Nephron progenitor cell (in vitro differentiated cells): Measurements from ENCODE around the gene GLIS1.

Experiments
- DNase-seq: peaks from one replicate; pipeline ENCODE4 v3.0.0; 2021
- H3K27ac Mint-ChIP-seq: 2 replicates; pipeline ENCODE4 v1.8.0; 2021; ENCODE audit warnings: mild to moderate bottlenecking, moderate library complexity, mixed read lengths
- H3K27me3 Mint-ChIP-seq: 2 replicates; pipeline ENCODE4 v1.8.0; 2021; ENCODE audit warnings: mild to moderate bottlenecking, low read depth, mixed read lengths; ENCODE audit not compliant: poor library complexity
- H3K36me3 Mint-ChIP-seq: 2 replicates; pipeline ENCODE4 v1.8.0; 2021; ENCODE audit warnings: low read depth, mixed read lengths
- H3K4me1 Mint-ChIP-seq: 2 replicates; pipeline ENCODE4 v1.8.0; 2021; ENCODE audit warnings: mixed read lengths
- H3K4me3 Mint-ChIP-seq: 2 replicates; pipeline ENCODE4 v1.8.0; 2021; ENCODE audit warnings: mild to moderate bottlenecking, moderate library complexity, mixed read lengths
- H3K9me3 Mint-ChIP-seq: 2 replicates; pipeline ENCODE4 v1.8.0; 2021; ENCODE audit warnings: mild to moderate bottlenecking, moderate library complexity, mixed read lengths
- TF ChIP-seq, protein P1 (sequence below): fragments of 200-600 bp; sonication (generic); IDR thresholded peaks from 2 replicates; pipeline ENCODE4 v1.5.0; 2021; ENCODE audit warnings: antibody characterized with exemption

The GLIS1 gene

DNA sequence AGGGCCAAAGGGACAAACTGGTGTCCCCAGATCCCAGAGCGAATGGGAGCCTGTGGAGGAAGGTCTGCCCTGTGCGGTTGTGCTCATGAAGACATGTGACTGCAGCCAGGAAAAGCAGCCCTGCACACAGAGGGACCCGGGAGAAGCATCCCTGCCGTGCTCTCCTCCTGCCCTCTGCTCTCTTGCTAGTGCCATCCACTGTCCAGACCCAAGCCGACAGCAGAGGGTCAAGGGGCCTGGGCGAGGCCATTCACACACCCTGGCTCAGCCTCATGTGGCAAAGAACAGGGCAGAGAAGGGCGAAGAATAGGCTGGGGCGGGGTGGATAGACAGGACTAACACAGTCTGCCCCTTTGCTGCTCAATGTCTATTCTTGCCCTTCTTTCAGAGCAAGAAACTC lies 262.4 kb downstream of the GLIS1 start:
- no peak overlapping the region for H3K27ac Mint-ChIP-seq
- peaks cover 20% of the 10 kb centered on the region for H3K27me3 Mint-ChIP-seq
- DNase-seq, result no peak
- H3K4me3 Mint-ChIP-seq, result no peak overlapping the region
- H3K36me3 Mint-ChIP-seq, result no peaks in the 10 kb centered on the region
- peaks cover 15% of the 10 kb centered on the region for H3K4me1 Mint-ChIP-seq
- TF ChIP-seq, protein P1, sequence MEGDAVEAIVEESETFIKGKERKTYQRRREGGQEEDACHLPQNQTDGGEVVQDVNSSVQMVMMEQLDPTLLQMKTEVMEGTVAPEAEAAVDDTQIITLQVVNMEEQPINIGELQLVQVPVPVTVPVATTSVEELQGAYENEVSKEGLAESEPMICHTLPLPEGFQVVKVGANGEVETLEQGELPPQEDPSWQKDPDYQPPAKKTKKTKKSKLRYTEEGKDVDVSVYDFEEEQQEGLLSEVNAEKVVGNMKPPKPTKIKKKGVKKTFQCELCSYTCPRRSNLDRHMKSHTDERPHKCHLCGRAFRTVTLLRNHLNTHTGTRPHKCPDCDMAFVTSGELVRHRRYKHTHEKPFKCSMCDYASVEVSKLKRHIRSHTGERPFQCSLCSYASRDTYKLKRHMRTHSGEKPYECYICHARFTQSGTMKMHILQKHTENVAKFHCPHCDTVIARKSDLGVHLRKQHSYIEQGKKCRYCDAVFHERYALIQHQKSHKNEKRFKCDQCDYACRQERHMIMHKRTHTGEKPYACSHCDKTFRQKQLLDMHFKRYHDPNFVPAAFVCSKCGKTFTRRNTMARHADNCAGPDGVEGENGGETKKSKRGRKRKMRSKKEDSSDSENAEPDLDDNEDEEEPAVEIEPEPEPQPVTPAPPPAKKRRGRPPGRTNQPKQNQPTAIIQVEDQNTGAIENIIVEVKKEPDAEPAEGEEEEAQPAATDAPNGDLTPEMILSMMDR, result no peak
- no peaks in the 10 kb centered on the region for H3K9me3 Mint-ChIP-seq

DNA sequence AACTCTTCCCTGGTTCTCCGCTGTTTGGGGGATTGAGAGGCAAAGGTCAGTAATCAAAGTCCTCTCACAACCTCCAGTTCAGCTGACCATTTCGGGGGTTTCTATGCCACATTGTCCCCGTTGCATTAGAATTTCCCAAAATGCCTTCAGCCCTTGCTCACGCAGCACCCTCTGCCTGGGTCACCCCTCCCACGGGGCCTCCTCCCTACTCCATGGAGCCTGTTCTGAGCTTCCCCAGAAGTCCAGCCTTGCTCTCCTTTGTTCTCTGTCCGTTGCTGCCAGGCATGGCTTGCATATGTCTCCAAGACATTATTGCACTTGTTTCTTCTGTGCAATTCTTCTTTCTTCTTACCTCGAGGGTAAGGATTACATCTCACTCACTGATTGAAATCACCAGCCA lies 263.3 kb downstream of the GLIS1 start:
- Mint-ChIP-seq H3K9me3 (no peaks in the 10 kb centered on the region), H3K4me1 (peaks cover 20% of the 10 kb centered on the region), H3K36me3 (no peaks in the 10 kb centered on the region), H3K27me3 (peaks cover 23% of the 10 kb centered on the region), H3K27ac (no peak overlapping the region), H3K4me3 (no peak overlapping the region)
- TF ChIP-seq, protein P1, result no peak
- no peak for DNase-seq

DNA sequence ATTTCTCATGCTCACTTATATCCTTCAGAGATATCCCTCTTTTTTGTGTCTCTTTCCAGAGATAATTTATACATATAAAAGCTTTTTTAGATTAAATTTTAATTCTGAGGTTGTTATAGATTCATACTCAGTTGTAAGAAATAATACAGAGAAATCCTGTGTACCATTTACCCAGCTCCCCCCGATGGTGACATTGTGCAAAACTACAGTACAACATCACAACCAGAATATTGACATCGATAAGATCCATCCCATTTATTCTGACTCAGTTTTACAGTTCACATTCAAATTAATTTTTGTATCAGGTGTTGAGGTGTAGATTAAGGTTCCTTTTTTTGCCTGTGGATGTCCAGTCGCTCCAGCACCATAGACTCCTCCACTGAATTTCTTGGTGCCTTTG lies 265.5 kb downstream of the GLIS1 start:
- H3K4me1 Mint-ChIP-seq, result peaks cover 31% of the 10 kb centered on the region
- no peaks in the 10 kb centered on the region for H3K9me3 Mint-ChIP-seq
- TF ChIP-seq, protein P1, result no peak
- no peak overlapping the region for H3K4me3 Mint-ChIP-seq
- no peak overlapping the region for H3K27ac Mint-ChIP-seq
- DNase-seq, result no peak
- H3K27me3 Mint-ChIP-seq, result peaks cover 12% of the 10 kb centered on the region
- H3K36me3 Mint-ChIP-seq, result no peaks in the 10 kb centered on the region

DNA sequence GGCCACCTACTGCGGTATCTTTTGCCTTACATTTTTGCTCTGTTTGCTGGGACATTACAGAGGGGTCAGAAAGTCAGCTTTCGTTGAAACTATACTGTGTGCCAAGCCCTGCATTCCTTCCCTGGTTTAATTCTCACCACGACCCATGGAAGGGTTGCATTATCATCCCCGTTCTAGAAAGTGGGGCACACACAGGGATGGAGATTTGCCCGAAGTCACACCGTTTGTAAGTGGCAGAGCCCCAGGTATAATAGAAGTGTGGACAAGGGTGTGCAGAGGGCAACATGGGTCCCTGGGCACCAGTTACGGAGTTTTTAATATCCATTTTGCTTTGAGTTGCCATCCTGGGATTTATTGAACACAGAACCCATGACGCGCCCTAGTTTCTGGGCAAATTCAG lies 268.0 kb downstream of the GLIS1 start:
- Mint-ChIP-seq H3K4me3 (peak overlapping the region; percentile 26), H3K27ac (no peak overlapping the region), H3K9me3 (no peaks in the 10 kb centered on the region), H3K36me3 (no peaks in the 10 kb centered on the region), H3K27me3 (peaks cover 10% of the 10 kb centered on the region), H3K4me1 (peaks cover 48% of the 10 kb centered on the region)
- no peak for DNase-seq
- TF ChIP-seq, protein P1, result no peak

DNA sequence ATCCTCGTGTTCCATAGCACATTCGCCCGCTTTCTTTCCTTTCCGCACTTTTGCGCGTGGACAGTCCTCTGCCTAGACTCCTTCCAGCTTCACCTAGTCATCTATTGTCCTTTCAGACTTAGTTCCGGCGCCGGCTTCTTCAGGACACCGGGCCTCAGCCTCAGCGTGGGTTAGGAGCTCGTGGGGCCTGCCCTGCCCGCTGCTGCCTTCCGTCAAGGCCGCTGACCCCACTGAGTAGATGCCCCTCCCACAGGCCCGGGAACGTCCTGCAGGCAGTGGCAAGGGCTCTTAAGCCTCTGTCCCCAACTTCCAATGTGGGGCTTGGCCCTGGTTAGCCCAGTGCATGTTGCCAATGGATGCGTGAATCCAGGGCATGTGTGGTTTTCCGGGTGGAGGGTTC lies 268.4 kb downstream of the GLIS1 start:
- peaks cover 9% of the 10 kb centered on the region for H3K27me3 Mint-ChIP-seq
- H3K9me3 Mint-ChIP-seq, result no peaks in the 10 kb centered on the region
- H3K4me3 Mint-ChIP-seq, result peak overlapping the region; percentile 26
- no peaks in the 10 kb centered on the region for H3K36me3 Mint-ChIP-seq
- no peak for DNase-seq
- no peak overlapping the region for H3K27ac Mint-ChIP-seq
- H3K4me1 Mint-ChIP-seq, result peaks cover 48% of the 10 kb centered on the region
- TF ChIP-seq, protein P1, result no peak

DNA sequence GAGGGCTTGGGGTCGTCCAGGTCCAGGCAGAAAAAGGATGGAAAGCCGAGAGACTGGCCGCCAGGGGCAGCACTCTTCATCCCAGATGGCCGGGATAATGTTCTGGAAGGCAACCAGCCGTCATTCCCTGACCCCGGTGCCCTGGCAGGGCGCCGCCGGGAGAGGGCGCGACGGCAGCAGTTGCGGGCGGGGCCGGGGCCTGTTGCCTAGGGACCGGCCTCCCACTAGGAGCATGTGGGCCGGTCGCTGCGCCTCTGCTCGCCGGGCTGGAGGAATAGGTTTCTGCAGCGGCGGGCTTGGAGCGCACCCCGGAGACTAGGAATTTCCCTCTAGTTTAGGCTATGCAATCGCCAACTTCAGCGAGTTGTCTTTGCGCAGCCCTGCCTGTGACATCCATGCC lies 268.8 kb downstream of the GLIS1 start:
- Mint-ChIP-seq H3K27me3 (peaks cover 9% of the 10 kb centered on the region), H3K27ac (no peak overlapping the region), H3K4me1 (peaks cover 48% of the 10 kb centered on the region), H3K9me3 (no peaks in the 10 kb centered on the region), H3K4me3 (peak overlapping the region; percentile 26), H3K36me3 (no peaks in the 10 kb centered on the region)
- peak; percentile 94 for DNase-seq
- TF ChIP-seq, protein P1, result peak; percentile 97
